DMS 273 (cell line): ENCODE results near the gene CRISP1.
A peak's percentile ranks its signal among the peaks of the same experiment; 100 is the strongest.
"Not testable (repeated sequence)": the region's sequence is repeated elsewhere in the genome, so short reads cannot be mapped to it uniquely, and the experiment has no call there.

ENCODE experiments used
- DNase-seq: peaks from one replicate; lab custom pipeline; 2025; ENCODE audit not compliant: unreplicated experiment; lab: John Stamatoyannopoulos, UW

The CRISP1 gene

DNA sequence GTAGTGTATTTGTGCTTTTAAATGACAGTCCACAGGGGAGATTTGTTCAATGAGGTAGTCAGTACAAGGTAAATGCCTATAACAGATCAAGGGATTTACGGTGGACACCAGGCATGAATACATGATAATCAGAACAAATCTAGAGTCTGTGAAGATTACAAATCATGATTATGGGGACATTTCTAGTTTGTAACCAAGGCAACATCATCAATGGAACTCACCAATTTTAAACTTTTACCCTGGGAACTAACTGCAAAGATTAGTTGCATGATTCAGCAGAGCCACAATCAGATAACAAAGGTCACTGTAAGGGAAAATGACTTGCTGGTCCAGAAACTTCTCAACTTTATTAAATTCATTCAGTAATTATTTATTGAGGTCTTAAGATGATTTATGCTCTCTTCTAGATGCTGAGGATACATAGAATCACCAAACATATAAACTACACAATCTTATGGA lies at the start of gene CRISP1:
CRISP1 (minus strand) TSS at position 51 of the 459 bp plus-strand sequence. CDS start 9,135 bp downstream, outside the sequence.
- DNase-seq = no peak

DNA sequence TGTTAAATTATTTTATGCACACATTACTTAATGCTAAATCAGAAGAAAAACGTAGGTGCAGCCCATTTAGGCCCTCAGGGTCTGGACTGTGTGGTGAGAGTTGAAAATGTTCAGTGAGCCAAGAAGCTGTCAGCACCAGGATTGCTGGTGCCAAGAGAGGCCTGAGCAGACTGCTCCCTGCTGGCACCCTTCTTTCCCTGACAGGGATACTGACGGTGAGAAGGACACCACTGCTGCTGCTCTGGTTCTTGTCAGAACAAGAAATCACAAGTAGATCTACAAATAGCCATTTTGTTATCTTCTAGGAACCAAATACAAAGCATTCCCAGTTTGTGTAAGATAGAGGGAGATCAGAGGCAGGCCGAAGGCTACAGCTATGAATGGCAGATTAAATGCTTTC lies 48.7 kb upstream of the CRISP1 start:
- peak; percentile 89 for DNase-seq

GRCh38 chr6:49913636-49914375 lies 47.5 kb upstream of the CRISP1 start:
- DNase-seq = no peak

- DNase-seq = no peak
These were observed 45.9 kb upstream of the CRISP1 start for GRCh38 chr6:49912196-49912595.

- DNase-seq = no peak
These were observed 44.9 kb upstream of the CRISP1 start for GRCh38 chr6:49911252-49911651.

DNA sequence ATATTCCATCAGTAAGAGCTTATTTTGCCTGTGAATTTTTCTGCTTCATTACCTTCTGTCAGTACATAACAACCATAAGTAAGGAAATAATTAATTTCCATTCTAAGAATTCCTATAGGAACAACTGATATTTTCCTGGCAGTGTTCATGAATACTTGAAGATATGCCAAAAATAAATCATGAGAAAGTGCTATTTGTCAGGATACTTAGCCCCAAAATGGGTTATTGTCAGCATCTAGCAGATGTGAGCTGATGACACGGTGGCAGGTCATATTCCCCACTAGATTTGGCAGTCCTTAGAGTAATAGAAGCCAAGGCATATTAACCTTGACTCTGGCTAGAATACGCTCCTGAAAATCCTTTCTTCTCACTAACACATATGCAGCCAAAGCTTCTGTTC lies 43.2 kb upstream of the CRISP1 start:
- DNase-seq = peak; percentile 59

GRCh38 chr6:49906526-49906925 lies 40.2 kb upstream of the CRISP1 start:
- peak; percentile 94 for DNase-seq

DNA sequence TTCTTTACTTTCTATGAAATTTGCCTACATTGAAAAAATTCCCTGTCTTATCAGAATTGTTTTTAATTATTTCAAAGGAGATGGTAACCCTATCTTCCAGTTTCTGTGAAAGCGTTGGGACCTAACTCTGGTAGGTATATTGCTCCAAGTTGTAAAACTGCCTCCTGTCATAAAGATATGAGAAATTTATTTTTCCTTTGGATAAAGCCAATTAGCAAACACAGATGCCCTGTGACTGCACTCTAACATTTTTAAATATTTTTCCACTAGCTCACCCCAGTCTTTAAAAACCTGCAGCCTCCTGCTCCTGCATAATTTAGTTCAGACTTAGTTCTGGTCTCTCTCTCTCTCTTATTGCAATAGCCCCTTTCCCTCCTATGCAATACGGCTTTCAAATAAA lies 39.0 kb upstream of the CRISP1 start:
- peak; percentile 13 for DNase-seq

DNA sequence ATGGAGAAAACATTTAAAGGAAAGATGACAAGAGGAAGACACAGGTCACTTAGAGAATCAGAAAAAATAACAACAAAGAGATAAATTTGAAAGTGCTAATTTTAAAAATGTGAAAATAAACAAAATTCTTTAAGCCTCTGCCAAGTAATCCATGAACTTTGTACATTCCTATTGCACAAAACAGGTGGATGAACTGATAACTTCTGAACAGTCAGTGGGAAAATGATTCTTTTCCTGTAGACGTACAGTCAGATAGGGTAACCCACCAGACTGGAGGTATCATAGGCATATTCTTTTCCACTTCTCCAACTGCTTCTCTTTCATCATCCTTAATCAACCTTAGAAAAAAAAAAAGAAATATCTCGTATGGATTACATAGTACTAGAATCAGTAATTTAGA lies 36.5 kb upstream of the CRISP1 start:
- no peak for DNase-seq

- peak; percentile 3 for DNase-seq
These were observed 32.7 kb upstream of the CRISP1 start for GRCh38 chr6:49898904-49899566.

- DNase-seq = not testable (repeated sequence)
These were observed 29.2 kb upstream of the CRISP1 start for GRCh38 chr6:49895553-49895952.

DNA sequence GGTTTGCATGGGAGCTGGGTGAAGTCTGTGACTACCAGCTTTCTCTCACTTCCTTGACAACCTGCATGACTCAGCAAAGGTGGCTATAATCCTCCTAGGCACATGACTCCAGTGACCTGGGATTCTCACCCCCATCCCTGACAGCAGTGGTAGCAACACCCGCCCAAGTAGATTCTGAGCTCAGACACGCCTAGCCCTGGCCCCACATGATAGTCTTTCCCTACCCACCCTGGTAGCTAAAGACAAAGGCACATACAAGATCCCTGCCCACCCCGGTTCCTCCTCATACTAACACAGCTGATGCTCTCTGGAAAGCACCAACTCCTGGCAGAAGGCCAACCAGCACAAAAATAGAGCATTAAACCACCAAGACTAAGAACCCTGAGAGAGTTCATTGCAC lies 25.9 kb upstream of the CRISP1 start:
- DNase-seq = no peak

DNA sequence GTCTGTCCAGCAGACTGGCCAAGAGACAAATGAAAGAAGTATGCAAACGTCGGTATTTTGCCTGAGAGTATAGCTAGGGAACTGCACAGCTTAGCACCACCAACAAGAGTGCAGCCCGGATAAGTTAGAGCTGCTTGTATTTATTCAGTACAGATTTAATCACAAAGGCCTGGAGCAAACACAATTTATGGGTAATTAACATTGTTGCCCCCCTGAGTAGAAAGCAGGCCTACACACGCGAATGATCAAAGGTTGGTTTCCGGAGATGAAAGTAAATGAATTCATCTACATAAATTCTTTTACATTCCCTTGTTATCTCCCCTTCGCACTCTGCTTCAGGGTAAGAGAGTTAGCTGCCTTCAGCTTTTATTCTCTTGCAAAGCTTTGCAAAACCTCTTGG lies 24.7 kb upstream of the CRISP1 start:
- DNase-seq = no peak

GRCh38 chr6:49888742-49889431 lies 22.6 kb upstream of the CRISP1 start:
- no peak for DNase-seq

DNA sequence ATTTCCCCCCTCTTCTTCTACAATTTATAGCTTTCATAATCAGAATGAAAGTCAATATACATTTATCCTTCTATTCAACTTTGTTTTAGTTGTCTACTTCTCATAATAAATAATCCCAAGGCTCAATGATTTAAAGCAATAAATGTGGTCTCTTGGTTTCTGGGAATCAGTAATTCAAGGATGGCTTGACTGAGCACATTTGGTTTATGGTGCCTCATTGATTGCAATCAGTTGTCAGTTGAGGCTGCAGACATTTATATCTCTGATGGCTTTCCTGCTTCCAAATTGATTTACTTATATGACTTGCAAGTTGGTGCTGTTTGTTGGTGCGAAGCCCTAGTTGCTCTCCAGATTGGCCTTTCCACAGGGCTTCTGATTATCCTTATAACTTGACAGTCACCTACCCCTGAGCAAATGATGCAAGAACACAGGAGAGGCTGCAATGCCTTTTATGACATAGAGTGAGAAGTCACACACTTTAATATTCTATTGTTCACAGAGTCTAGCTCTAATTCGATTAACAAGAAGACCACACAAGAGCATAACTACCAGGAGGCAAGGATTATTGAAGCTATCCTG lies 2.7 kb upstream of the CRISP1 start:
- no peak for DNase-seq

- no peak for DNase-seq
These were observed 10.1 kb downstream of the CRISP1 start for GRCh38 chr6:49856282-49856681.

DNA sequence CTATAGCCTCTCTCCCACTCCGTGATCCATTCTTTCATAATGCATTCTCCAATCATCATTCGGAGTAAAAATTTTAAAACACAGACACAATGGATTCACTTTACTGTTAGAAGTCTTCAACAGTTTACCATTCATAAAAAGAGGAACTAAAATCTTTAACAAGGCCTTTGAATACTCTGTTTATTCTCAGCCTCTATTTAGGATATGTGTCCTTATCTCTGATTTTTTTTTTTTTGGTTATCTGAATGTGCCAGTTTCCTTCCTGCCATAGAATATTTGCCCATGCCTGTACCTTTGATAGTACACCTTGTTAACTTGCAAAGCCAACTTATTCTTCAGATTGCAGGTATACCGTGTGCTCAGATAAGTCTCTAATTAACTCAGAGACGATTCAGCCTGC lies 11.1 kb downstream of the CRISP1 start:
- no peak for DNase-seq

DNA sequence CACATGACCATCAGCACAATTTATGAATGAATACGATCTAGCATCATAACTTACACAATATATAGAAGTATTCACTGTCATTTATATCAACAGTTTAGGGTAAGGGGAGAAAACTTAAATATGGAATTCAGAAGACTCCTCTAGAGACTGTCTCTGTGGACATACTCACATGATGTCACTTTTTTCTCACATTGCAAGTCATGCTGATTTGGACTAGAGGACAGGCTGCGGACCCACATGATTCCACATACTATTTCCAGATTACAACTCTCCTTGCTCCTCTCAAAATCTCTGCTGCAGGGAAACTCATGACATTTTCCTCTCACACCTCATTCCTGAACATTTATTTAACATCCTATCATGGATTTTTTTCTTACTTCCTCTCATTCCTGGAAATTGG lies 13.4 kb downstream of the CRISP1 start:
- no peak for DNase-seq

DNA sequence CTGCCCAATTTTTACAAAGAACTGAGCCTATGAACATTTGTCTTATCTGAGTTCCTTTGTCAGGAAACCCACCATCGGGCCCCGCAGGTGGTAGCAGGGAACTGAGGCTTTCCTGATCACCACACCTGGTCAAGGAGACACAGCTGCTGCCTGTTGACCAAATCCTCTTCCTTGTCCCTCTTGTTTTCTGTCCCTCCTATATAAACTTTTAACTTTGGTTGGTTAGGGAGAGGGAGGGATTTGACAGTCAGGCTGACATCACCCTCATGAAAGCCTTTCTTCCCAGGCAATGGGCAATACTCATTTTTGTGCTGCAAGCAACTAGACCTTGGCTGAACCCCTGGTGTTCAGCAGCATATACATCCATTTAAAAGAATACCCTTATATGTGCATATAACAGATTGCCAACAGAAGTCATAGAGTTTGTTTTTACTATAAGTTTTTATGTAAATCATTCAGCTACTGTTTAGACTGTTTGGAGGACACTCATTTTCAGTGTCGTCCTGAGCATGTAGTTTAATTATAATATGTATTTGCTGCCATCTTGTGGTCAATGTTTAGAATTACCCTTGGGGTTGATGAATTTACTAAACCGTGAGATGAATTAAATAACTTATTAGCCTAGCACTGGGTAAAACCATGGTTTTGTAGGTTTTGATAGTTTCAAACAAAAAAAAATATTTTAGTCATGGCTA lies 17.0 kb downstream of the CRISP1 start:
- peak; percentile 81 for DNase-seq

DNA sequence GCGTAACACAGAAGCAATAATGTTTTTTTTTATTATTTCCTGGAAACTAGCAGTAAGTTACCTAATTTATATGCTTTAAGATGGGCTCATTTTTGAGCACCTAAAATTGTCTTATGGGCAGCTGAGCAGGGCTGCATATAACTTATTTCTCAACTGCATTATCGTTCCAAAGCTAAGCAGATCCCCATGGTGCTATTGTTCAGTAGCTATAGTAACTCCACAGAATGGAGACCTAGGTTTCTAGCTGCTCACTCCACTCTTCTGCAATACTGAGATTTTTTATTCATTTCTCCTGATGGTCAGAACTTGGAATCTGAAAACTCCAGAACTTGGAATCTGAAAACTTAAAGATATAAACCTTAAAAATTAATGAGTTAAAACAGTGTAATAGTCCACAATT lies 18.7 kb downstream of the CRISP1 start:
- DNase-seq = no peak

DNA sequence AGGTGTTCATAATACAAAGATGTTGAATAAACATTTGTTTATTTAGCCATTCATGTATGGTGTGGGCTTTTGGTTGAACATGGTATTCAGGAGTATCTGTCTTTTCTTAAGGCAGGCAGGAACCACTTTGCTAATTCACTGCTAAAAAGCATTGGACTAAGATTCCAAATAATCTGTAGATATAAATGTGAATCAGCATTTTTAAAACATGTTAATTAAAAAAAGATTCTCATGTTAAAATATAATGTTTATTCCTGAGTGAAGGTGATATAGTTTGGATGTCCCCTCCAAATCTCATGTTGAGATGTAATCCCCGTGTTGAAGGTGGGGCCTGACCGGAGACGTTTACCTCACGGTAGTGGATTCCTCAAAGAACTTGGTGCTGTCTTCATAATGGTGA lies 19.3 kb downstream of the CRISP1 start:
- DNase-seq = no peak
